ENCODE measurements around the gene PLAAT2. TPM values are rescaled to one million over a fixed set of nuclear protein-coding genes. Genes with fewer than 3 reads are reported as not detected.

Gene PLAAT2
- total and polyA plus RNA-seq, 2 experiments from 2014 or later: 0.77 to 1.9 TPM

GRCh38 chr11:63610604-63611394 lies 47.6 kb upstream of the PLAAT2 start:
- DNase-seq (ENCODE audit: low spot score): no peak
- peak overlapping the region; percentile 39 for H3K27ac ChIP-seq
- H3K4me2 ChIP-seq: peak overlapping the region; percentile 99
- peaks cover 33% of the 10 kb centered on the region for H3K79me2 ChIP-seq
- H4K20me1 ChIP-seq (ENCODE audit: insufficient read depth, poor library complexity, severe bottlenecking): no peaks in the 10 kb centered on the region
- H3K4me3 ChIP-seq: no peak overlapping the region
- H3K27me3 ChIP-seq: no peaks in the 10 kb centered on the region
- H2AFZ ChIP-seq: no peak overlapping the region
- H3K9me3 ChIP-seq (ENCODE audit: low read depth): no peaks in the 10 kb centered on the region
- no peaks in the 10 kb centered on the region for H3K9me2 ChIP-seq (replicated peaks; ENCODE audit: insufficient read depth)
- TF ChIP-seq EZH2phosphoT487 (IDR thresholded peaks at IDR 0.05; ENCODE audit: low read depth, severe bottlenecking, unreplicated experiment) (no peak), EZH2 (IDR thresholded peaks at IDR 0.05; ENCODE audit: borderline replicate concordance) (no peak), CTCF (IDR thresholded peaks at IDR 0.05; ENCODE audit: poor library complexity) (no peak)
- H3K4me1 ChIP-seq (ENCODE audit: insufficient read depth): peaks cover 21% of the 10 kb centered on the region
- 55% methylated on average over 14 of the region's 14 CpGs for WGBS (ENCODE audit: low lambda C conversion rate, missing lambda C conversion rate)
- H3K36me3 ChIP-seq (replicated peaks; ENCODE audit: insufficient read depth, low read depth): no peaks in the 10 kb centered on the region

- Histone ChIP-seq H4K20me1 (ENCODE audit: insufficient read depth, poor library complexity, severe bottlenecking) (no peaks in the 10 kb centered on the region), H3K27ac (no peak overlapping the region), H3K79me2 (peaks cover 36% of the 10 kb centered on the region), H3K4me2 (no peak overlapping the region), H3K4me3 (no peak overlapping the region), H3K9me3 (ENCODE audit: low read depth) (no peaks in the 10 kb centered on the region), H3K4me1 (ENCODE audit: insufficient read depth) (peaks cover 21% of the 10 kb centered on the region), H2AFZ (no peak overlapping the region), H3K9me2 (replicated peaks; ENCODE audit: insufficient read depth) (no peaks in the 10 kb centered on the region), H3K27me3 (no peaks in the 10 kb centered on the region), H3K36me3 (replicated peaks; ENCODE audit: insufficient read depth, low read depth) (no peaks in the 10 kb centered on the region)
- TF ChIP-seq EZH2phosphoT487 (IDR thresholded peaks at IDR 0.05; ENCODE audit: low read depth, severe bottlenecking, unreplicated experiment) (no peak), CTCF (IDR thresholded peaks at IDR 0.05; ENCODE audit: poor library complexity) (no peak), EZH2 (IDR thresholded peaks at IDR 0.05; ENCODE audit: borderline replicate concordance) (no peak)
- DNase-seq (ENCODE audit: low spot score): no peak
- WGBS (ENCODE audit: low lambda C conversion rate, missing lambda C conversion rate): 92% methylated on average over 14 of the region's 14 CpGs
Measured at GRCh38 chr11:63609971-63610580, 46.9 kb upstream of the PLAAT2 start.

GRCh38 chr11:63609536-63609935 lies 46.4 kb upstream of the PLAAT2 start:
- Histone ChIP-seq H3K27me3 (no peaks in the 10 kb centered on the region), H3K4me1 (ENCODE audit: insufficient read depth) (peaks cover 21% of the 10 kb centered on the region), H2AFZ (no peak overlapping the region), H3K36me3 (replicated peaks; ENCODE audit: insufficient read depth, low read depth) (no peaks in the 10 kb centered on the region), H3K9me2 (replicated peaks; ENCODE audit: insufficient read depth) (no peaks in the 10 kb centered on the region), H4K20me1 (ENCODE audit: insufficient read depth, poor library complexity, severe bottlenecking) (no peaks in the 10 kb centered on the region), H3K4me2 (no peak overlapping the region), H3K9me3 (ENCODE audit: low read depth) (no peaks in the 10 kb centered on the region), H3K79me2 (peaks cover 36% of the 10 kb centered on the region), H3K27ac (peak overlapping the region; percentile 16), H3K4me3 (no peak overlapping the region)
- no peak for TF ChIP-seq EZH2phosphoT487 (IDR thresholded peaks at IDR 0.05; ENCODE audit: low read depth, severe bottlenecking, unreplicated experiment)
- no peak for TF ChIP-seq CTCF (IDR thresholded peaks at IDR 0.05; ENCODE audit: poor library complexity)
- TF ChIP-seq EZH2 (IDR thresholded peaks at IDR 0.05; ENCODE audit: borderline replicate concordance): no peak
- no peak for DNase-seq (ENCODE audit: low spot score)
- WGBS (ENCODE audit: low lambda C conversion rate, missing lambda C conversion rate): 83% methylated on average over 4 of the region's 4 CpGs

All from hepatocyte (in vitro differentiated cells).